ENCODE data around the gene CFAP251.

GRCh38 chr12:122021193-122021821 lies 102.9 kb downstream of the CFAP251 start:
- TF ChIP-seq NPAS2 (CRISPR knock-in tag; IDR thresholded peaks at IDR 0.05; ENCODE audit: borderline replicate concordance) (no peak), ZSCAN29 (CRISPR knock-in tag; conservative IDR thresholded peaks at IDR 0.05) (no peak), HDAC2 (CRISPR knock-in tag; IDR thresholded peaks at IDR 0.05) (no peak), ZNF740 (CRISPR knock-in tag; IDR thresholded peaks at IDR 0.05) (no peak), ARNTL (CRISPR knock-in tag; IDR thresholded peaks at IDR 0.05) (no peak), KLF16 (CRISPR knock-in tag; IDR thresholded peaks at IDR 0.05) (no peak), CTCF (CRISPR knock-in tag; IDR thresholded peaks at IDR 0.05) (no peak)
